Mesendoderm (in vitro differentiated cells): ENCODE measurements around the gene SHROOM2.

Source experiments
- DNase-seq: peaks from one replicate; pipeline ENCODE4 v3.0.0; 2013
- H2AK5ac ChIP-seq: 2 replicates; pipeline ENCODE4 v1.6.1; 2013; ENCODE audit warnings: low read length, inconsistent platforms
- H2BK120ac ChIP-seq: 2 replicates; pipeline ENCODE4 v1.6.1; 2013; ENCODE audit warnings: low read depth, mild to moderate bottlenecking, low read length, moderate library complexity, mixed read lengths
- H2BK15ac ChIP-seq: replicated peaks from 2 replicates; pipeline ENCODE4 v1.6.1; 2013; ENCODE audit warnings: low read depth, mild to moderate bottlenecking, moderate library complexity
- H2BK5ac ChIP-seq: 2 replicates; pipeline ENCODE4 v1.6.1; 2013; ENCODE audit warnings: low read length, inconsistent platforms
- H3K18ac ChIP-seq: 2 replicates; pipeline ENCODE4 v1.6.1; 2013; ENCODE audit warnings: mild to moderate bottlenecking, low read length, mixed read lengths
- H3K23ac ChIP-seq: one replicate; pipeline ENCODE4 v1.6.1; 2013; ENCODE audit warnings: low read length
- H3K27ac ChIP-seq: 2 replicates; pipeline ENCODE4 v1.5.1; 2013; ENCODE audit warnings: low read depth, mild to moderate bottlenecking, inconsistent platforms, low read length, moderate library complexity
- H3K27me3 ChIP-seq: 2 replicates; pipeline ENCODE4 v1.6.1; 2013; ENCODE audit warnings: low read length, control low read depth, mild to moderate bottlenecking, inconsistent platforms; ENCODE audit not compliant: insufficient read depth, poor library complexity
- H3K36me3 ChIP-seq: 2 replicates; pipeline ENCODE4 v1.6.1; 2013; ENCODE audit warnings: low read length, inconsistent platforms; ENCODE audit not compliant: control insufficient read depth, insufficient read depth
- H3K4ac ChIP-seq: one replicate; pipeline ENCODE4 v1.6.1; 2013; ENCODE audit warnings: low read depth, mild to moderate bottlenecking, low read length, moderate library complexity
- H3K4me1 ChIP-seq: 2 replicates; pipeline ENCODE4 v1.6.1; 2013; ENCODE audit warnings: low read depth, low read length, inconsistent platforms; ENCODE audit not compliant: control insufficient read depth
- H3K4me2 ChIP-seq: 2 replicates; pipeline ENCODE4 v1.6.1; 2013; ENCODE audit warnings: low read length
- H3K4me3 ChIP-seq: 2 replicates; pipeline ENCODE4 v1.5.1; 2013; ENCODE audit warnings: mild to moderate bottlenecking, low read length
- H3K56ac ChIP-seq: one replicate; pipeline ENCODE4 v1.6.1; 2013; ENCODE audit warnings: low read length
- H3K79me1 ChIP-seq: 2 replicates; pipeline ENCODE4 v1.6.1; 2013; ENCODE audit warnings: low read length, inconsistent platforms
- H3K79me2 ChIP-seq: 2 replicates; pipeline ENCODE4 v1.6.1; 2013; ENCODE audit warnings: mild to moderate bottlenecking, low read length; ENCODE audit not compliant: control insufficient read depth, insufficient read depth
- H3K9ac ChIP-seq: 2 replicates; pipeline ENCODE4 v1.6.1; 2013; ENCODE audit warnings: low read length, inconsistent platforms
- H4K5ac ChIP-seq: one replicate; pipeline ENCODE4 v1.6.1; 2013; ENCODE audit warnings: low read length
- H4K8ac ChIP-seq: one replicate; pipeline ENCODE4 v1.6.1; 2013; ENCODE audit warnings: low read depth, mild to moderate bottlenecking, control low read depth, low read length, moderate library complexity
- WGBS: extraction: QIAGEN DNeasy Blood & Tissue Kit; methylation state at CpG from one replicate; pipeline ENCODE4 v1.1.7; 2013; ENCODE audit warnings: low lambda C conversion rate, missing lambda C conversion rate; ENCODE audit not compliant: insufficient coverage; ENCODE audit errors: extremely low coverage; 5-methylcytosine and 5-hydroxymethylcytosine counted together

Gene SHROOM2

DNA sequence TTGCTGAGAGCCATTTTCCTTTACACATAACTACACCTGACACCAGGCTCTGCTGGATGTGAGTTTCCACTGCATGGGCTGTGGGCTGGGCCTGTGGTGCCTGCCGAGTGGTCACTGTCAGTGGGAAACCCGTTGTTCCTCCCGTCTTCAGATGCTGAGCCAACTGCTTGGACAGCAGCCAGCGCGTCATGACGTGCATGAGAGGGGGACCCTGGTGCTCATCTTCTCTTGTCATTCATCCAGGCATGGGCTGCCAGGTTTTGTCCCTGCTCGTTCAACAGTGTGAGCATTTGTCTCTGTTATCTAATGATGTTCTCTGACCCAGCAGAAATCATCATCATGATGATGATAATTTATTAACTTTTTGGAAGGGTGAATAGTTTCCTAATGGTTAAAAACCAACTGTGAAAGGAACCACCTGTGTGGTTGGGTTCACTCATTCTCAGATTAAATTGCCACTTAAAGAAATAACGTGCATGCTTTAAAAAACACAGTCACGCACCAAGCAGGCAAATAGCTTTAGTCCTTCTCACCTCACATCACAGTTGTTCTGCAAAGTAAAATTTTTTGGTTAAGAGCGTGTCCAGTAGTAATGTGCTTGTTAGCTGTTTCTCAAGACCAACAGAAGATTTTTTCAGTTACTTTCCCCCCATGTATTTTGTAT is 161.0 kb downstream of the SHROOM2 start:
- Histone ChIP-seq H3K79me1 (no peaks in the 10 kb centered on the region), H3K23ac (no peak overlapping the region), H3K4me2 (no peak overlapping the region), H2BK15ac (no peak overlapping the region), H2BK5ac (no peak overlapping the region), H3K18ac (no peak overlapping the region), H3K27ac (no peak overlapping the region), H3K4ac (no peak overlapping the region), H3K27me3 (no peaks in the 10 kb centered on the region), H4K8ac (no peak overlapping the region), H3K4me3 (no peak overlapping the region), H4K5ac (no peak overlapping the region), H2AK5ac (no peak overlapping the region), H3K4me1 (no peaks in the 10 kb centered on the region), H2BK120ac (no peak overlapping the region), H3K79me2 (no peaks in the 10 kb centered on the region), H3K56ac (no peak overlapping the region), H3K9ac (no peak overlapping the region), H3K36me3 (no peaks in the 10 kb centered on the region)
- DNase-seq, result no peak
- WGBS, result no CpG with 5 or more reads among the region's 10 CpGs

DNA sequence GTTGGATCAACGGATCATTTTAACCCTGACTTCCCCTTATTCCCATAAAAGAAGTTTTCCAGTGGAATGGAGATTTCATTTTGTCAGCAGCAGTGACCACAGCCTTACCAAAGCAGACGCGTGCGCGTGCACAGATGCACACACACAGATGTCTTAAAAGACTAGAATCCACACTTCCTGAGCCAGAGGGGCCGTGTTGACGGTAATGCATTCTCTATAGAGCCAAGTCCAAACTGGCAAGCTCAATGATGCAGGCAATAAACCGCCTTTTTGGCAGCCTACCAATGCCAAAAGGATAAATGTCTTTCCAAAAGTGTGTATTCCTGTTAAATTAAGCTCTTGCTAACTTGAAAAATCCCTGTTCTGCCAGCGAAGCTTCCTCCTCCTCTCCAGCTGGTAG is 162.2 kb downstream of the SHROOM2 start:
- Histone ChIP-seq H4K5ac (no peak overlapping the region), H2AK5ac (no peak overlapping the region), H3K18ac (no peak overlapping the region), H3K4me2 (no peak overlapping the region), H3K9ac (no peak overlapping the region), H3K4me1 (no peaks in the 10 kb centered on the region), H3K79me2 (no peaks in the 10 kb centered on the region), H3K79me1 (no peaks in the 10 kb centered on the region), H3K36me3 (no peaks in the 10 kb centered on the region), H3K27ac (no peak overlapping the region), H2BK15ac (no peak overlapping the region), H2BK5ac (no peak overlapping the region), H2BK120ac (no peak overlapping the region), H3K4ac (no peak overlapping the region), H3K56ac (no peak overlapping the region), H3K27me3 (no peaks in the 10 kb centered on the region), H4K8ac (no peak overlapping the region), H3K4me3 (no peak overlapping the region), H3K23ac (no peak overlapping the region)
- no CpG with 5 or more reads among the region's 9 CpGs for WGBS
- no peak for DNase-seq

- no peak overlapping the region for H3K56ac ChIP-seq
- H3K79me1 ChIP-seq, result no peaks in the 10 kb centered on the region
- H2BK120ac ChIP-seq, result no peak overlapping the region
- H2BK5ac ChIP-seq, result no peak overlapping the region
- H3K9ac ChIP-seq, result no peak overlapping the region
- no peak overlapping the region for H4K8ac ChIP-seq
- no CpG with 5 or more reads among the region's 1 CpG for WGBS
- H3K79me2 ChIP-seq, result no peaks in the 10 kb centered on the region
- no peaks in the 10 kb centered on the region for H3K27me3 ChIP-seq
- no peak overlapping the region for H3K23ac ChIP-seq
- no peak overlapping the region for H3K4me2 ChIP-seq
- H3K36me3 ChIP-seq, result no peaks in the 10 kb centered on the region
- no peak overlapping the region for H3K27ac ChIP-seq
- no peak for DNase-seq
- no peak overlapping the region for H3K4me3 ChIP-seq
- no peak overlapping the region for H2BK15ac ChIP-seq
- H3K18ac ChIP-seq, result no peak overlapping the region
- H2AK5ac ChIP-seq, result no peak overlapping the region
- H4K5ac ChIP-seq, result no peak overlapping the region
- no peaks in the 10 kb centered on the region for H3K4me1 ChIP-seq
- no peak overlapping the region for H3K4ac ChIP-seq
Observed at GRCh38 chrX:9952300-9952699, 166.1 kb downstream of the SHROOM2 start.

DNA sequence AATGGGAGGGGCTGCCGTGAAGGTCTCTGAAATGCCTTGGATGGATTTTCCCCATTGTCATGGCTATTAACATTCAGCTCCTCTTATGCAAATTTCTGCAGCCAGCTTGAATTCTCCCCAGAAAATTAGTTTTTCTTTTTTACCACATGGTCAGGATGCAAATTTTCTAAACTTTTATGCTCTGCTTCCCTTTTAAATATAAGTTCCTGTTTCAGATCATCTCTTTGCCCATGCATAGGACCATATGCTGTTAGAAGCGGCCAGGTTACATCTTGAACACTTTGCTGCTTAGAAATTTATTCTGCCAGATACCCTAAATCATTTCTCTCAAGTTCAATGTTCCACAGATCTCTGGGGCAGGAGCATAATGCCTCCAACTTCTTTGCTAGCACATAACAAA is 167.2 kb downstream of the SHROOM2 start:
- no peak for DNase-seq
- H3K56ac ChIP-seq, result no peak overlapping the region
- WGBS, result no CpG with 5 or more reads among the region's 2 CpGs

DNA sequence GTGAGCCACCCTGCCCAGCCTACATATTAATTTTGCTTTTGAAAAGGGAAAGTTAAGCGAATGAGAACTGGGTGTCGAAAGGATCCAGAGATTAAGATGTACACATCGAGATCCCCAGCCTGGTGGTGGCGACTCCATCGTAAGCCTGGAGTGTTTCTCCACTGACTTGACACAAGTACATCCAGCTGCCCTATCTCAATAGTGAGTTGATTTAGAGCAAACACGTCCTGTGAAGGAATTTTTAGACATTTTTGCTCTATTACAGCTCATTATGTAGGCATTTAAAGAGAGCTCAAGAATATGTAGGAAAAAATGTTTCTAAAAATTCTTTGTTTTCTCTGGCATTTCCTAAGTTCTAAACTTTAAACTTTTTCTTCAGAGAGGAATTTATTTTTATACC is 169.3 kb downstream of the SHROOM2 start:
- no CpG with 5 or more reads among the region's 6 CpGs for WGBS
- no peak overlapping the region for H3K56ac ChIP-seq
- H4K5ac ChIP-seq, result no peak overlapping the region

More for the DNA sequence above, 167.2 kb downstream of the SHROOM2 start:
- Histone ChIP-seq H3K9ac (no peak overlapping the region), H3K23ac (no peak overlapping the region), H3K79me2 (no peaks in the 10 kb centered on the region), H2AK5ac (no peak overlapping the region), H3K27ac (no peak overlapping the region), H3K4ac (no peak overlapping the region), H3K4me1 (no peaks in the 10 kb centered on the region), H3K79me1 (no peaks in the 10 kb centered on the region), H4K5ac (no peak overlapping the region), H3K4me2 (no peak overlapping the region), H2BK15ac (no peak overlapping the region), H4K8ac (no peak overlapping the region), H3K18ac (no peak overlapping the region), H3K4me3 (no peak overlapping the region), H2BK120ac (no peak overlapping the region), H2BK5ac (no peak overlapping the region), H3K27me3 (no peaks in the 10 kb centered on the region), H3K36me3 (no peaks in the 10 kb centered on the region)

GRCh38 chrX:9957743-9958142 is 171.5 kb downstream of the SHROOM2 start:
- Histone ChIP-seq H3K79me2 (no peaks in the 10 kb centered on the region), H3K56ac (no peak overlapping the region), H2BK5ac (no peak overlapping the region), H4K8ac (no peak overlapping the region), H3K27ac (no peak overlapping the region), H3K79me1 (no peaks in the 10 kb centered on the region), H3K9ac (no peak overlapping the region), H3K27me3 (no peaks in the 10 kb centered on the region), H3K36me3 (no peaks in the 10 kb centered on the region), H3K4me1 (no peaks in the 10 kb centered on the region), H3K18ac (no peak overlapping the region), H3K4me3 (no peak overlapping the region), H2BK15ac (no peak overlapping the region), H3K4me2 (no peak overlapping the region), H4K5ac (no peak overlapping the region), H2BK120ac (no peak overlapping the region), H2AK5ac (no peak overlapping the region), H3K23ac (no peak overlapping the region), H3K4ac (no peak overlapping the region)
- WGBS, result no CpG with 5 or more reads among the region's 9 CpGs
- no peak for DNase-seq

More for the DNA sequence above, 169.3 kb downstream of the SHROOM2 start:
- H3K36me3 ChIP-seq, result no peaks in the 10 kb centered on the region
- H3K27ac ChIP-seq, result no peak overlapping the region
- no peak overlapping the region for H4K8ac ChIP-seq
- H3K23ac ChIP-seq, result no peak overlapping the region
- no peak overlapping the region for H3K4ac ChIP-seq
- H2BK5ac ChIP-seq, result no peak overlapping the region
- H3K79me1 ChIP-seq, result no peaks in the 10 kb centered on the region
- H3K4me1 ChIP-seq, result no peaks in the 10 kb centered on the region
- H2AK5ac ChIP-seq, result no peak overlapping the region
- no peaks in the 10 kb centered on the region for H3K27me3 ChIP-seq
- no peaks in the 10 kb centered on the region for H3K79me2 ChIP-seq
- no peak overlapping the region for H3K18ac ChIP-seq
- no peak overlapping the region for H3K4me3 ChIP-seq
- H2BK120ac ChIP-seq, result no peak overlapping the region
- H2BK15ac ChIP-seq, result no peak overlapping the region
- DNase-seq, result no peak
- H3K9ac ChIP-seq, result no peak overlapping the region
- H3K4me2 ChIP-seq, result no peak overlapping the region
